ENCODE measurements around the gene SH3BP5. TPM values are rescaled to one million over a fixed set of nuclear protein-coding genes. Genes with fewer than 3 reads are reported as not detected.
"Not testable (repeated sequence)": the region's sequence is repeated elsewhere in the genome, so short reads cannot be mapped to it uniquely, and the experiment has no call there.

Gene SH3BP5
- total RNA-seq, 1 experiment from 2014 or later = 13.9 TPM

- TF ChIP-seq REST (IDR thresholded peaks at IDR 0.05; ENCODE audit: low read depth) (no peak), TCF7L2 (IDR thresholded peaks at IDR 0.05; ENCODE audit: borderline replicate concordance, extremely low read depth, insufficient read depth, insufficient read length) (no peak), RAD21 (IDR thresholded peaks at IDR 0.05; ENCODE audit: low read depth) (no peak), CEBPB (IDR thresholded peaks at IDR 0.05; ENCODE audit: low read depth) (no peak)
These were observed 17.8 kb upstream of the SH3BP5 start (continued) for GRCh38 chr3:15350141-15350540.

- RAD21 ChIA-PET (ENCODE audit: low non-redundant PET in 1 of 2, low total read pairs in 2 of 2, uncharacterized antibody in 2 of 2, unreplicated experiment in 2 of 2); intact Hi-C loops (cut with micrococcal nuclease); ATAC-seq; H3K4me2 ChIP-seq (ENCODE audit: low read length); H4K20me1 ChIP-seq (ENCODE audit: insufficient read depth); H3K4me1 ChIP-seq (ENCODE audit: control insufficient read depth in 1 of 2, insufficient read depth in 2 of 2, low read length in 2 of 2); H3K4me3 ChIP-seq (replicated peaks in 1 of 2; ENCODE audit: low read depth in 1 of 2, low read length in 2 of 2); H3K9ac ChIP-seq (ENCODE audit: low read length); H3K27me3 ChIP-seq (ENCODE audit: insufficient read depth, low read length); DNase-seq (ENCODE audit: low read depth, low spot score); H3K9me2 ChIP-seq (ENCODE audit: insufficient read depth); POLR2A ChIA-PET; CTCF ChIA-PET; H3K9me3 ChIP-seq (ENCODE audit: control insufficient read depth in 1 of 2, insufficient read depth in 1 of 2, low read depth in 1 of 2, low read length in 2 of 2); H3K36me3 ChIP-seq (ENCODE audit: control insufficient read depth in 1 of 2, insufficient read depth in 2 of 2, low read length in 2 of 2); H3K27ac ChIP-seq (ENCODE audit: low read depth, low read length); BruUV-seq (replicated peaks); H3K79me2 ChIP-seq (ENCODE audit: insufficient read depth, low read length); H2AFZ ChIP-seq (ENCODE audit: low read depth, low read length, poor library complexity, severe bottlenecking): not testable (repeated sequence)
These were observed 17.1 kb upstream of the SH3BP5 start for GRCh38 chr3:15349438-15349837.
